Endothelial cell of umbilical vein (primary cell): ENCODE measurements around the gene POLN. TPM values are rescaled to one million over a fixed set of nuclear protein-coding genes. Genes with fewer than 3 reads are reported as not detected.

ENCODE experiments used
- BruUV-seq: library from RNA; stranded (reverse); fragments of 400-500 nt; replicated peaks from 2 replicates; lab custom pipeline; 2021; lab: Mats Ljungman, UMichigan
- CTCF ChIA-PET: fragments of 300-600, 350-600 bp; sonication (Branson Sonifier 250); formaldehyde crosslinking; loops from one replicate; lab custom pipeline; 2021; ENCODE audit warnings: antibody characterized with exemption, inconsistent platforms; lab: Charles Lee
- POLR2A ChIA-PET: fragments of 300-600, 350-600 bp; sonication (Branson Sonifier 250); formaldehyde crosslinking; loops from one replicate; lab custom pipeline; 2021; ENCODE audit warnings: antibody characterized with exemption, inconsistent platforms; lab: Charles Lee
- DNase-seq: peaks from one replicate; pipeline ENCODE4 v3.0.0-alpha.2; 2011; ENCODE audit warnings: low read depth, low spot score
- FAIRE-seq: peaks from 2 replicates; lab custom pipeline; 2011; peaks lifted over from hg19 to GRCh38; lab: Jason Lieb, UNC
- H2AFZ ChIP-seq: 2 replicates; pipeline ENCODE4 v1.6.0; 2012; ENCODE audit warnings: low read depth, low read length, control low read depth, inconsistent platforms
- H3K27ac ChIP-seq: 2 replicates; pipeline ENCODE4 v1.5.1; 2011; ENCODE audit warnings: low read depth, mild to moderate bottlenecking, control low read depth, low read length, moderate library complexity; ENCODE audit not compliant: insufficient read depth
- H3K27me3 ChIP-seq, 2 experiments: 2 replicates each; pipeline versions ENCODE4 v1.6.0 to v1.6.1; 2011; ENCODE audit warnings: low read length in 2 of 2, mixed read lengths in 1 of 2; ENCODE audit not compliant: control insufficient read depth in 2 of 2, insufficient read depth in 2 of 2
- H3K36me3 ChIP-seq, 2 experiments: 2 replicates in 1 of 2; 3 replicates in 1 of 2; pipeline ENCODE4 v1.5.1; 2011; ENCODE audit warnings: low read length in 2 of 2, mild to moderate bottlenecking in 1 of 2, moderate library complexity in 1 of 2; ENCODE audit not compliant: control insufficient read depth in 2 of 2, insufficient read depth in 2 of 2; ENCODE audit errors: extremely low read depth in 1 of 2
- H3K4me1 ChIP-seq: 3 replicates; pipeline ENCODE4 v1.5.1; 2011; ENCODE audit warnings: mild to moderate bottlenecking, low read length; ENCODE audit not compliant: control insufficient read depth, insufficient read depth; ENCODE audit errors: extremely low read depth
- H3K4me2 ChIP-seq: 2 replicates; pipeline ENCODE4 v1.6.1; 2011; ENCODE audit warnings: low read length, control low read depth, mixed read lengths; ENCODE audit not compliant: insufficient read depth
- H3K4me3 ChIP-seq, 3 experiments: fragments of 200-600 bp in 1 of 3; sonication (generic), shearing (Covaris generic) in 1 of 3; replicated peaks in 1 of 3; 2 replicates each; pipeline ENCODE4 v1.5.1; 2011 to 2016; ENCODE audit warnings: control low read depth in 3 of 3, low read length in 3 of 3, mild to moderate bottlenecking in 2 of 3, inconsistent platforms in 1 of 3, low read depth in 1 of 3, moderate library complexity in 1 of 3; ENCODE audit not compliant: insufficient read depth in 1 of 3
- H3K79me2 ChIP-seq: 2 replicates; pipeline ENCODE4 v1.6.0; 2012; ENCODE audit warnings: low read length, inconsistent platforms; ENCODE audit not compliant: control insufficient read depth, insufficient read depth
- H3K9ac ChIP-seq: replicated peaks from 2 replicates; pipeline ENCODE3; 2011; ENCODE audit warnings: low read length, control low read depth; ENCODE audit not compliant: insufficient read depth; ENCODE audit errors: extremely low read depth
- H3K9me1 ChIP-seq: replicated peaks from 3 replicates; pipeline ENCODE4 v1.6.0; 2011; ENCODE audit warnings: mild to moderate bottlenecking, low read length; ENCODE audit not compliant: control insufficient read depth, insufficient read depth; ENCODE audit errors: extremely low read depth
- H3K9me3 ChIP-seq: replicated peaks from 2 replicates; pipeline ENCODE4 v1.5.1; 2012; ENCODE audit warnings: low read length, inconsistent platforms; ENCODE audit not compliant: control insufficient read depth, insufficient read depth
- H4K20me1 ChIP-seq: replicated peaks from 2 replicates; pipeline ENCODE3; 2011; ENCODE audit warnings: mild to moderate bottlenecking, low read length; ENCODE audit not compliant: control insufficient read depth, insufficient read depth; ENCODE audit errors: extremely low read depth
- EZH2 ChIP-seq: IDR thresholded peaks from 2 replicates; pipeline ENCODE4 v1.6.1; 2012; ENCODE audit warnings: borderline replicate concordance, low read depth, mild to moderate bottlenecking, moderate library complexity, low read length, inconsistent platforms; ENCODE audit not compliant: severe bottlenecking
- FOS ChIP-seq: IDR thresholded peaks from 2 replicates; pipeline ENCODE4 v1.6.1; 2011; ENCODE audit warnings: mild to moderate bottlenecking, low read length, moderate library complexity, borderline replicate concordance; ENCODE audit not compliant: insufficient read depth
- JUN ChIP-seq: IDR thresholded peaks from 2 replicates; pipeline ENCODE4 v1.6.1; 2011; ENCODE audit warnings: borderline replicate concordance, low read depth; ENCODE audit not compliant: insufficient read length, insufficient read depth
- MYC ChIP-seq: IDR thresholded peaks from one replicate; pipeline ENCODE4 v1.6.1; 2011; ENCODE audit warnings: mild to moderate bottlenecking, low read depth, low read length
- POLR2AphosphoS5 ChIP-seq: IDR thresholded peaks from 2 replicates; pipeline ENCODE4 v1.6.1; 2012; ENCODE audit warnings: low read depth, mild to moderate bottlenecking, control low read depth, low read length, moderate library complexity; ENCODE audit not compliant: insufficient read depth
- dilution Hi-C: fragments of 300-500 bp; cut with MboI; formaldehyde crosslinking; loops from one replicate; pipeline ENCODE4 v1.15.0; 2019; ENCODE audit warnings: low sequenced_read_pairs; ENCODE audit not compliant: extremely low pct_ligation_motif_present
- intact Hi-C: fragments of 100-400 bp; cut with micrococcal nuclease; formaldehyde crosslinking; loops from one replicate; pipeline ENCODE4 v1.10.0; 2022
- polyA plus RNA-seq, 4 experiments: library from polyadenylated mRNA; depleted of rRNA in 3 of 4; stranded (reverse) in 3 of 4; unstranded in 1 of 4; fragments of >200 nt; gene quantifications; 2 replicates each; pipeline versions ENCODE4 v1.2.1 to v1.2.3, GENCODE V29; 2011 to 2012; ENCODE audit warnings: missing spikeins in 1 of 4
- total RNA-seq: library from RNA; stranded (reverse); gene quantifications from 2 replicates; pipeline ENCODE4 v1.2.3, GENCODE V29; 2021
- TF ChIP-seq, protein P1 (sequence below), 2 donors: IDR thresholded peaks; 1 replicate in 1 of 2; 2 replicates in 1 of 2; pipeline ENCODE4 v1.5.1; 2011; ENCODE audit warnings: low read length in 2 of 2, mild to moderate bottlenecking in 2 of 2, moderate library complexity in 2 of 2, control low read depth in 1 of 2, inconsistent platforms in 1 of 2, low read depth in 1 of 2; ENCODE audit not compliant: insufficient read depth in 1 of 2; ENCODE audit errors: extremely low read depth in 1 of 2

POLN gene
- total and polyA plus RNA-seq, 2 donors (not counting 3 experiments of a cell fraction or from before 2014, with no cell fraction given): 1.3 to 4.2 TPM

DNA sequence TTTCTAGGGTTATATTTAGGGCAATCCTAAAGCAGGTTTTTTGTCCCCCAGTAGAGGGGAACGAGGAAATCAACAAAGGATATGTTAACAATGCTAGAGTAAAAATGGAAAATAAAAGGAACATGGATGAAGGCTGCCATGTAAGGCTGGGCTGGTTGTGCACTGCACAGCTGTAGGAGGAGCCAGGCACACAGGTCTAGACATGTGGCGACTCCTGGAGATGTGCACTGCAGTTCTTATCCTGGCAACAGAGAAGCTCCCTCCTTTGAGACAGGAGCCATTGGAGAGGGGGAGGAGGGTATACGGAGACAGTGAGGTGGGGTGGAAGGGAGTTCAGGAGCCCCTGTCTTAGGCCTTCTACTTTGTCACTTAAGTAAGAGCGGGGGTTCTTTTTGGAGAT is 116.9 kb downstream of the POLN start:
- Histone ChIP-seq H3K27me3 (no peaks in the 10 kb centered on the region), H3K4me2 (no peak overlapping the region), H2AFZ (no peak overlapping the region), H4K20me1 (no peaks in the 10 kb centered on the region), H3K36me3 (no peaks in the 10 kb centered on the region), H3K4me1 (no peaks in the 10 kb centered on the region), H3K9ac (no peak overlapping the region), H3K9me3 (no peaks in the 10 kb centered on the region), H3K4me3 (no peak overlapping the region), H3K9me1 (no peaks in the 10 kb centered on the region), H3K79me2 (no peaks in the 10 kb centered on the region), H3K27ac (no peak overlapping the region)
- dilution Hi-C loops (no loop called here), intact Hi-C loops (no loop called here)
- FAIRE-seq (no peak), DNase-seq (no peak)
- ChIA-PET POLR2A (no interaction called here), CTCF (interaction anchor here (1.0 kb wide), 1 partner anchor 22 kb away, joined by 3 read pairs; no protein-coding TSS in a partner anchor)
- TF ChIP-seq MYC (no peak), POLR2AphosphoS5 (no peak), JUN (no peak), EZH2 (no peak), FOS (no peak)
- TF ChIP-seq, protein P1, sequence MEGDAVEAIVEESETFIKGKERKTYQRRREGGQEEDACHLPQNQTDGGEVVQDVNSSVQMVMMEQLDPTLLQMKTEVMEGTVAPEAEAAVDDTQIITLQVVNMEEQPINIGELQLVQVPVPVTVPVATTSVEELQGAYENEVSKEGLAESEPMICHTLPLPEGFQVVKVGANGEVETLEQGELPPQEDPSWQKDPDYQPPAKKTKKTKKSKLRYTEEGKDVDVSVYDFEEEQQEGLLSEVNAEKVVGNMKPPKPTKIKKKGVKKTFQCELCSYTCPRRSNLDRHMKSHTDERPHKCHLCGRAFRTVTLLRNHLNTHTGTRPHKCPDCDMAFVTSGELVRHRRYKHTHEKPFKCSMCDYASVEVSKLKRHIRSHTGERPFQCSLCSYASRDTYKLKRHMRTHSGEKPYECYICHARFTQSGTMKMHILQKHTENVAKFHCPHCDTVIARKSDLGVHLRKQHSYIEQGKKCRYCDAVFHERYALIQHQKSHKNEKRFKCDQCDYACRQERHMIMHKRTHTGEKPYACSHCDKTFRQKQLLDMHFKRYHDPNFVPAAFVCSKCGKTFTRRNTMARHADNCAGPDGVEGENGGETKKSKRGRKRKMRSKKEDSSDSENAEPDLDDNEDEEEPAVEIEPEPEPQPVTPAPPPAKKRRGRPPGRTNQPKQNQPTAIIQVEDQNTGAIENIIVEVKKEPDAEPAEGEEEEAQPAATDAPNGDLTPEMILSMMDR (IDR thresholded peaks at IDR 0.05; ENCODE audit: extremely low read depth in 1 of 2, insufficient read depth in 1 of 2, low read depth in 1 of 2, low read length in 2 of 2): no peak
- BruUV-seq: no TSS peak
